ENCODE measurements around the gene VOPP1.

- no peak for TF ChIP-seq CTCF (IDR thresholded peaks at IDR 0.05; ENCODE audit: low read length)
- no peak for TF ChIP-seq EZH2 (optimal IDR thresholded peaks at IDR 0.05; ENCODE audit: low read depth, low read length)
Observed at GRCh38 chr7:55448526-55448925, 123.8 kb downstream of the VOPP1 start.
